Endothelial cell of umbilical vein (primary cell): ENCODE results near the gene OLIG1. TPM values are rescaled to one million over a fixed set of nuclear protein-coding genes. Genes with fewer than 3 reads are reported as not detected.

Experiments
- BruUV-seq: library from RNA; stranded (reverse); fragments of 400-500 nt; replicated peaks from 2 replicates; lab custom pipeline; 2021; lab: Mats Ljungman, UMichigan
- CTCF ChIA-PET: fragments of 300-600, 350-600 bp; sonication (Branson Sonifier 250); formaldehyde crosslinking; loops from one replicate; lab custom pipeline; 2021; ENCODE audit warnings: antibody characterized with exemption, inconsistent platforms; lab: Charles Lee
- POLR2A ChIA-PET: fragments of 300-600, 350-600 bp; sonication (Branson Sonifier 250); formaldehyde crosslinking; loops from one replicate; lab custom pipeline; 2021; ENCODE audit warnings: antibody characterized with exemption, inconsistent platforms; lab: Charles Lee
- DNase-seq: peaks from one replicate; pipeline ENCODE4 v3.0.0-alpha.2; 2011; ENCODE audit warnings: low read depth, low spot score
- FAIRE-seq: peaks from 2 replicates; lab custom pipeline; 2011; peaks lifted over from hg19 to GRCh38; lab: Jason Lieb, UNC
- H2AFZ ChIP-seq: 2 replicates; pipeline ENCODE4 v1.6.0; 2012; ENCODE audit warnings: low read depth, low read length, control low read depth, inconsistent platforms
- H3K27ac ChIP-seq: 2 replicates; pipeline ENCODE4 v1.5.1; 2011; ENCODE audit warnings: low read depth, mild to moderate bottlenecking, control low read depth, low read length, moderate library complexity; ENCODE audit not compliant: insufficient read depth
- H3K27me3 ChIP-seq, 2 experiments: 2 replicates each; pipeline versions ENCODE4 v1.6.0 to v1.6.1; 2011; ENCODE audit warnings: low read length in 2 of 2, mixed read lengths in 1 of 2; ENCODE audit not compliant: control insufficient read depth in 2 of 2, insufficient read depth in 2 of 2
- H3K36me3 ChIP-seq, 2 experiments: 2 replicates in 1 of 2; 3 replicates in 1 of 2; pipeline ENCODE4 v1.5.1; 2011; ENCODE audit warnings: low read length in 2 of 2, mild to moderate bottlenecking in 1 of 2, moderate library complexity in 1 of 2; ENCODE audit not compliant: control insufficient read depth in 2 of 2, insufficient read depth in 2 of 2; ENCODE audit errors: extremely low read depth in 1 of 2
- H3K4me1 ChIP-seq: 3 replicates; pipeline ENCODE4 v1.5.1; 2011; ENCODE audit warnings: mild to moderate bottlenecking, low read length; ENCODE audit not compliant: control insufficient read depth, insufficient read depth; ENCODE audit errors: extremely low read depth
- H3K4me2 ChIP-seq: 2 replicates; pipeline ENCODE4 v1.6.1; 2011; ENCODE audit warnings: low read length, control low read depth, mixed read lengths; ENCODE audit not compliant: insufficient read depth
- H3K4me3 ChIP-seq, 3 experiments: fragments of 200-600 bp in 1 of 3; sonication (generic), shearing (Covaris generic) in 1 of 3; replicated peaks in 1 of 3; 2 replicates each; pipeline ENCODE4 v1.5.1; 2011 to 2016; ENCODE audit warnings: control low read depth in 3 of 3, low read length in 3 of 3, mild to moderate bottlenecking in 2 of 3, inconsistent platforms in 1 of 3, low read depth in 1 of 3, moderate library complexity in 1 of 3; ENCODE audit not compliant: insufficient read depth in 1 of 3
- H3K79me2 ChIP-seq: 2 replicates; pipeline ENCODE4 v1.6.0; 2012; ENCODE audit warnings: low read length, inconsistent platforms; ENCODE audit not compliant: control insufficient read depth, insufficient read depth
- H3K9ac ChIP-seq: replicated peaks from 2 replicates; pipeline ENCODE3; 2011; ENCODE audit warnings: low read length, control low read depth; ENCODE audit not compliant: insufficient read depth; ENCODE audit errors: extremely low read depth
- H3K9me1 ChIP-seq: replicated peaks from 3 replicates; pipeline ENCODE4 v1.6.0; 2011; ENCODE audit warnings: mild to moderate bottlenecking, low read length; ENCODE audit not compliant: control insufficient read depth, insufficient read depth; ENCODE audit errors: extremely low read depth
- H3K9me3 ChIP-seq: replicated peaks from 2 replicates; pipeline ENCODE4 v1.5.1; 2012; ENCODE audit warnings: low read length, inconsistent platforms; ENCODE audit not compliant: control insufficient read depth, insufficient read depth
- H4K20me1 ChIP-seq: replicated peaks from 2 replicates; pipeline ENCODE3; 2011; ENCODE audit warnings: mild to moderate bottlenecking, low read length; ENCODE audit not compliant: control insufficient read depth, insufficient read depth; ENCODE audit errors: extremely low read depth
- CTCF ChIP-seq, 2 donors: IDR thresholded peaks; 1 replicate in 1 of 2; 2 replicates in 1 of 2; pipeline ENCODE4 v1.5.1; 2011; ENCODE audit warnings: low read length in 2 of 2, mild to moderate bottlenecking in 2 of 2, moderate library complexity in 2 of 2, control low read depth in 1 of 2, inconsistent platforms in 1 of 2, low read depth in 1 of 2; ENCODE audit not compliant: insufficient read depth in 1 of 2; ENCODE audit errors: extremely low read depth in 1 of 2
- EZH2 ChIP-seq: IDR thresholded peaks from 2 replicates; pipeline ENCODE4 v1.6.1; 2012; ENCODE audit warnings: borderline replicate concordance, low read depth, mild to moderate bottlenecking, moderate library complexity, low read length, inconsistent platforms; ENCODE audit not compliant: severe bottlenecking
- FOS ChIP-seq: IDR thresholded peaks from 2 replicates; pipeline ENCODE4 v1.6.1; 2011; ENCODE audit warnings: mild to moderate bottlenecking, low read length, moderate library complexity, borderline replicate concordance; ENCODE audit not compliant: insufficient read depth
- GATA2 ChIP-seq: IDR thresholded peaks from 2 replicates; pipeline ENCODE4 v1.7.0; 2011; ENCODE audit warnings: low read depth, mild to moderate bottlenecking, moderate library complexity, mixed read lengths, low read length; ENCODE audit not compliant: insufficient read length, insufficient read depth
- JUN ChIP-seq: IDR thresholded peaks from 2 replicates; pipeline ENCODE4 v1.6.1; 2011; ENCODE audit warnings: borderline replicate concordance, low read depth; ENCODE audit not compliant: insufficient read length, insufficient read depth
- MYC ChIP-seq: IDR thresholded peaks from one replicate; pipeline ENCODE4 v1.6.1; 2011; ENCODE audit warnings: mild to moderate bottlenecking, low read depth, low read length
- POLR2A ChIP-seq: IDR thresholded peaks from 2 replicates; pipeline ENCODE4 v1.6.1; 2012; ENCODE audit warnings: low read depth, mild to moderate bottlenecking, control low read depth, low read length
- POLR2AphosphoS5 ChIP-seq: IDR thresholded peaks from 2 replicates; pipeline ENCODE4 v1.6.1; 2012; ENCODE audit warnings: low read depth, mild to moderate bottlenecking, control low read depth, low read length, moderate library complexity; ENCODE audit not compliant: insufficient read depth
- dilution Hi-C: fragments of 300-500 bp; cut with MboI; formaldehyde crosslinking; loops from one replicate; pipeline ENCODE4 v1.15.0; 2019; ENCODE audit warnings: low sequenced_read_pairs; ENCODE audit not compliant: extremely low pct_ligation_motif_present
- intact Hi-C: fragments of 100-400 bp; cut with micrococcal nuclease; formaldehyde crosslinking; loops from one replicate; pipeline ENCODE4 v1.10.0; 2022
- polyA plus RNA-seq, 4 experiments: library from polyadenylated mRNA; depleted of rRNA in 3 of 4; stranded (reverse) in 3 of 4; unstranded in 1 of 4; fragments of >200 nt; gene quantifications; 2 replicates each; pipeline versions ENCODE4 v1.2.1 to v1.2.3, GENCODE V29; 2011 to 2012; ENCODE audit warnings: missing spikeins in 1 of 4
- total RNA-seq: library from RNA; stranded (reverse); gene quantifications from 2 replicates; pipeline ENCODE4 v1.2.3, GENCODE V29; 2021
- TF ChIP-seq, protein P1 (sequence below): IDR thresholded peaks from 2 replicates; pipeline ENCODE4 v1.6.1; 2011; ENCODE audit not compliant: insufficient read depth, insufficient read length

The OLIG1 gene
- total and polyA plus RNA-seq, 2 donors (not counting 3 experiments of a cell fraction or from before 2014, with no cell fraction given), result not detected

DNA sequence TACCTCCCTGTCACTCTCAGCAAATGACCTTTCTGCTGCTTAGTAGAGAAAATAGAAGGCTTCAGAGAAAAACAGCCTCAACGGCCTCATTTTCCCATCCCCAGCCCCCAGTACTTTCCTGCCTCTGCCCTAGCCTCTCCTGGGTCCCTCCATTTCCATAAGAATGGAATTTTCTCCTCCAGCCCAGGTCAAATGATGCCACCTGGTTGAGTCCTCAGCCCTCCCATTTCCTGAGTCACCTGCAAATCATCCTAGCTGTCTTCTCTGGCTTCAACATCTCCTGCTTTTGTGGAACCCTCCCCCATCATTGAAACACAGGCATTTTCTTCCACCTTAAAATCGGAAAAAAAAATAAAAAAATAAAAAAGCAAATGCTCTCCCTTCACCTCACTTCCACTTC, 35.1 kb downstream of the OLIG1 start:
- Histone ChIP-seq H3K27ac (no peak overlapping the region), H3K79me2 (no peaks in the 10 kb centered on the region), H3K4me3 (no peak overlapping the region), H3K27me3 (peaks cover 24 to 31% of the 10 kb centered on the region in 2 experiments), H3K9me3 (no peaks in the 10 kb centered on the region), H4K20me1 (no peaks in the 10 kb centered on the region), H2AFZ (no peak overlapping the region), H3K9ac (no peak overlapping the region), H3K4me2 (no peak overlapping the region), H3K4me1 (no peaks in the 10 kb centered on the region), H3K36me3 (no peaks in the 10 kb centered on the region), H3K9me1 (no peaks in the 10 kb centered on the region)
- intact Hi-C loops (no loop called here), dilution Hi-C loops (no loop called here)
- no TSS peak for BruUV-seq
- DNase-seq (no peak), FAIRE-seq (no peak)
- ChIA-PET POLR2A (no interaction called here), CTCF (interaction anchor here (0.7 to 1.8 kb wide), 2 partner anchors 98 to 165 kb away, joined by 3 to 6 read pairs; no protein-coding TSS in a partner anchor)
- TF ChIP-seq POLR2AphosphoS5, result no peak
- TF ChIP-seq JUN, result no peak
- no peak for TF ChIP-seq FOS

DNA sequence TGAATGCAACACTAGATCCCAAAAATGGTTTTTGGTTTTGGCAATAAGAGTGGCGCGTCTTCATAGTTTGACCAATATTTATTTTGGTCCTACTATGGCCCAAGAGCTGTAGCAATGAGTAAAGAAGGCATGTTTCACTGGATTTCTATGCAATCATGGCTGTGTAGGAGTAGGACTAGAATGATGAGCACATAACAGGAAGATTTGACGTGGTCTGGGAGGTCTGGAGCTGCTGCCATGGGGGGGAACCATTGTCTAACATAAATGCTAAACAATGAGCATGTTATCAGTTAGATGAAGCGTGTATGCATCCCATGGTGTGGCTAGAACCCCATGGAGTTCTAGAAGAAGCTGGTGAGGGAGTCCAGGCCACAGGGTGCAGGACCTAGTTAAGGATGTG, 38.3 kb downstream of the OLIG1 start:
- CTCF ChIA-PET, result no interaction called here
- no peak overlapping the region for H3K27ac ChIP-seq
- no peak overlapping the region for H3K4me3 ChIP-seq
- H3K79me2 ChIP-seq, result no peaks in the 10 kb centered on the region
- no peaks in the 10 kb centered on the region for H3K4me1 ChIP-seq
- no peak overlapping the region for H3K9ac ChIP-seq
- no peak overlapping the region for H3K4me2 ChIP-seq
- no TSS peak for BruUV-seq
- TF ChIP-seq JUN (no peak), POLR2A (no peak), MYC (no peak), GATA2 (no peak), EZH2 (no peak), CTCF (IDR thresholded peaks at IDR 0.05; ENCODE audit: extremely low read depth in 1 of 2, insufficient read depth in 1 of 2, low read depth in 1 of 2, low read length in 2 of 2) (no peak), FOS (no peak)
- TF ChIP-seq, protein P1, sequence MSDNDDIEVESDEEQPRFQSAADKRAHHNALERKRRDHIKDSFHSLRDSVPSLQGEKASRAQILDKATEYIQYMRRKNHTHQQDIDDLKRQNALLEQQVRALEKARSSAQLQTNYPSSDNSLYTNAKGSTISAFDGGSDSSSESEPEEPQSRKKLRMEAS, result no peak
- H3K9me1 ChIP-seq, result no peaks in the 10 kb centered on the region
- intact Hi-C loops, result no loop called here
- dilution Hi-C loops, result no loop called here
- peaks cover 45 to 54% of the 10 kb centered on the region in 2 experiments for H3K27me3 ChIP-seq
- POLR2A ChIA-PET, result no interaction called here
- no peak for FAIRE-seq
- H3K9me3 ChIP-seq, result no peaks in the 10 kb centered on the region
- no peaks in the 10 kb centered on the region for H3K36me3 ChIP-seq
- DNase-seq, result no peak
- H4K20me1 ChIP-seq, result no peaks in the 10 kb centered on the region
- no peak overlapping the region for H2AFZ ChIP-seq
